Measurements from ENCODE around the gene ARID2.

Gene ARID2

DNA sequence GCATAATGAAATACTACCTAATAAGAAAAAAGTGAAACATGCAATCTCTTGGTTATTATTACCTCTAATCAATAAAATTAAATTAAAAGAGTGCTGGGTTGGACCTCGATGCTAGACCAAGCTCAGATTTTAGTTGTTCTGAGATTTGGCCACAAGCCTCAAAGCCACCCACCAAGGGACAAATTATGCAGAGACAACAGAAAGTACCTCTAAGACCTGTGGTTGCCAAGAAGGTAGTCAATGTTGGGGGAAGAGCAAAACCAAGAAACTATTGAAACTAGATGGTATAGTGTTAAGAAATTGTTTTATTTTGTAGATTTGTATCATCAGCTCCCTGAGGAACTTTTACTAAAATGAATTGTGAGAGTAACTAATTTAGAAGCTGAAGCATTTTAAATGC is 43.8 kb upstream of the ARID2 start:
- no peak for TF ChIP-seq CTCF (conservative IDR thresholded peaks at IDR 0.05; ENCODE audit: low read depth, low read length)
- no peaks in the 10 kb centered on the region; the same call in 1 of the 2 replicates for H3K27me3 ChIP-seq (ENCODE audit: insufficient read depth, low read depth)

GRCh38 chr12:45687081-45688015 is 42.2 kb upstream of the ARID2 start:
- Histone ChIP-seq H3K4me1 (ENCODE audit: low read depth, poor library complexity, severe bottlenecking) (peaks cover 27% of the 10 kb centered on the region), H3K79me2 (ENCODE audit: insufficient read depth, low read depth) (no peaks in the 10 kb centered on the region), H4K20me1 (ENCODE audit: insufficient read depth) (no peaks in the 10 kb centered on the region), H3K4me3 (IDR thresholded peaks at IDR 0.05; ENCODE audit: insufficient read depth, low read depth, low read length) (no peak overlapping the region), H3K36me3 (ENCODE audit: insufficient read depth) (no peaks in the 10 kb centered on the region), H3K27ac (no peak overlapping the region), H3K27me3 (ENCODE audit: insufficient read depth, low read depth) (no peaks in the 10 kb centered on the region; the same call in 1 of the 2 replicates), H3K9ac (no peak overlapping the region), H2AFZ (ENCODE audit: low read depth) (no peak overlapping the region), H3K4me2 (no peak overlapping the region)
- no peak for TF ChIP-seq CTCF (conservative IDR thresholded peaks at IDR 0.05; ENCODE audit: low read depth, low read length)

More for the DNA sequence above, 43.8 kb upstream of the ARID2 start:
- peaks cover 27% of the 10 kb centered on the region for H3K4me1 ChIP-seq (ENCODE audit: low read depth, poor library complexity, severe bottlenecking)
- H2AFZ ChIP-seq (ENCODE audit: low read depth), result no peak overlapping the region
- no peak overlapping the region for H3K27ac ChIP-seq
- H3K4me3 ChIP-seq (IDR thresholded peaks at IDR 0.05; ENCODE audit: insufficient read depth, low read depth, low read length), result no peak overlapping the region
- H3K36me3 ChIP-seq (ENCODE audit: insufficient read depth), result no peaks in the 10 kb centered on the region
- no peaks in the 10 kb centered on the region for H4K20me1 ChIP-seq (ENCODE audit: insufficient read depth)
- H3K4me2 ChIP-seq, result peak overlapping the region; percentile 33; the same call in 1 of the 2 replicates
- no peak overlapping the region for H3K9ac ChIP-seq
- H3K79me2 ChIP-seq (ENCODE audit: insufficient read depth, low read depth), result no peaks in the 10 kb centered on the region

DNA sequence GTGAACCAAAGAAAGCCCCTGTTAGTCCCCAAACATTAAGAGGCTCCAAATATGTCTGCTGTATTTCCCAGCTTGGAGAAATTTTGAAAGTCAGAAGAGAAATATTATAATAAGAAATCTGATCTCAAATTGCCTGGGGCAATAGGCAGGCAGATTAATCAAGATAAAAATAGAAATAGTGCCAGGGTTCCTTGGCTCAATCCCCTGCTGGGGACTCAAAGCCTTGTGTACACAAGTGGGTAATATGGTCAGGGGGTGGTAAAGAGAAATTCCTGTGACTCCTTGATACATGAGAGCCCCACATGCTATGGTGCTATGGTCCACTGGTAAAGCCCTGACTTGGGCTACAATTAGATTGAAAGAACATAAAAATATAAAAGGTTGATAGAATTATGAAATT is 41.3 kb upstream of the ARID2 start:
- no peaks in the 10 kb centered on the region for H3K36me3 ChIP-seq (ENCODE audit: insufficient read depth)
- H3K27ac ChIP-seq, result no peak overlapping the region
- H4K20me1 ChIP-seq (ENCODE audit: insufficient read depth), result no peaks in the 10 kb centered on the region
- no peak overlapping the region for H3K4me2 ChIP-seq
- H3K27me3 ChIP-seq (ENCODE audit: insufficient read depth, low read depth), result no peaks in the 10 kb centered on the region; the same call in 1 of the 2 replicates
- peaks cover 27% of the 10 kb centered on the region for H3K4me1 ChIP-seq (ENCODE audit: low read depth, poor library complexity, severe bottlenecking)
- TF ChIP-seq CTCF (conservative IDR thresholded peaks at IDR 0.05; ENCODE audit: low read depth, low read length), result no peak
- no peaks in the 10 kb centered on the region for H3K79me2 ChIP-seq (ENCODE audit: insufficient read depth, low read depth)
- H2AFZ ChIP-seq (ENCODE audit: low read depth), result no peak overlapping the region
- no peak overlapping the region for H3K4me3 ChIP-seq (IDR thresholded peaks at IDR 0.05; ENCODE audit: insufficient read depth, low read depth, low read length)
- H3K9ac ChIP-seq, result no peak overlapping the region

- H3K4me3 ChIP-seq (IDR thresholded peaks at IDR 0.05; ENCODE audit: insufficient read depth, low read depth, low read length), result no peak overlapping the region
Measured at GRCh38 chr12:45695035-45695434, 34.5 kb upstream of the ARID2 start.

More at GRCh38 chr12:45695035-45695434, 34.5 kb upstream of the ARID2 start:
- Histone ChIP-seq H3K27me3 (ENCODE audit: insufficient read depth, low read depth) (no peaks in the 10 kb centered on the region), H3K4me2 (no peak overlapping the region), H3K9ac (no peak overlapping the region), H3K27ac (no peak overlapping the region), H3K79me2 (ENCODE audit: insufficient read depth, low read depth) (no peaks in the 10 kb centered on the region), H3K36me3 (ENCODE audit: insufficient read depth) (no peaks in the 10 kb centered on the region), H3K4me1 (ENCODE audit: low read depth, poor library complexity, severe bottlenecking) (no peaks in the 10 kb centered on the region), H2AFZ (ENCODE audit: low read depth) (no peak overlapping the region), H4K20me1 (ENCODE audit: insufficient read depth) (no peaks in the 10 kb centered on the region)
- no peak for TF ChIP-seq CTCF (conservative IDR thresholded peaks at IDR 0.05; ENCODE audit: low read depth, low read length)

Data from KMS-11 (cell line).